IgD-negative memory B cell (primary cell): ENCODE measurements around the gene KLHL1. TPM values are rescaled to one million over a fixed set of nuclear protein-coding genes. Genes with fewer than 3 reads are reported as not detected.
"Not testable (repeated sequence)": the region's sequence is repeated elsewhere in the genome, so short reads cannot be mapped to it uniquely, and the experiment has no call there.

Experiments
- H3K27ac Mint-ChIP-seq, 3 donors: one replicate each; pipeline ENCODE4 v1.8.0; 2020 to 2022; ENCODE audit warnings: mild to moderate bottlenecking in 3 of 3, mixed read lengths in 3 of 3, moderate library complexity in 1 of 3
- H3K27me3 Mint-ChIP-seq: one replicate; pipeline ENCODE4 v1.8.0; 2021; ENCODE audit warnings: mixed read lengths
- H3K36me3 Mint-ChIP-seq: one replicate; pipeline ENCODE4 v1.8.0; 2020; ENCODE audit warnings: mild to moderate bottlenecking, mixed read lengths
- H3K4me1 Mint-ChIP-seq, 3 donors: one replicate each; pipeline ENCODE4 v1.8.0; 2020 to 2022; ENCODE audit warnings: mixed read lengths in 3 of 3, mild to moderate bottlenecking in 1 of 3
- H3K4me3 Mint-ChIP-seq, 4 donors: one replicate each; pipeline ENCODE4 v1.8.0; 2020 to 2022; ENCODE audit warnings: mild to moderate bottlenecking in 4 of 4, mixed read lengths in 4 of 4, moderate library complexity in 3 of 4
- H3K9me3 Mint-ChIP-seq, 3 donors: one replicate each; pipeline ENCODE4 v1.8.0; 2020 to 2021; ENCODE audit warnings: mixed read lengths in 3 of 3, mild to moderate bottlenecking in 1 of 3
- polyA plus RNA-seq: library from polyadenylated mRNA; unstranded; fragments of 300-500 nt; fragmentation: Illumina TruSeq; gene quantifications from one replicate; pipeline ENCODE4 v1.2.3, GENCODE V29; 2021

Gene KLHL1
- polyA plus RNA-seq = not detected

- no peaks in the 10 kb centered on the region for H3K36me3 Mint-ChIP-seq
- H3K4me1 Mint-ChIP-seq = no peaks in the 10 kb centered on the region
- H3K27me3 Mint-ChIP-seq = no peaks in the 10 kb centered on the region
- no peak within 1 kb of the TSS for H3K27ac Mint-ChIP-seq
- no peaks in the 10 kb centered on the region for H3K9me3 Mint-ChIP-seq
- H3K4me3 Mint-ChIP-seq = no peak within 1 kb of the TSS
Measured at GRCh38 chr13:70108356-70109105, at the start of gene KLHL1. TSS of gene KLHL1 (minus strand) at chr13:70108452. CDS start at chr13:70107699, 753 bp downstream.

GRCh38 chr13:70142658-70143057, 34.4 kb upstream of the KLHL1 start:
- not testable (repeated sequence) for H3K36me3 Mint-ChIP-seq, H3K27ac Mint-ChIP-seq, H3K4me3 Mint-ChIP-seq, H3K27me3 Mint-ChIP-seq, H3K9me3 Mint-ChIP-seq, H3K4me1 Mint-ChIP-seq

GRCh38 chr13:70128098-70128497, 19.8 kb upstream of the KLHL1 start:
- H3K27me3 Mint-ChIP-seq = no peaks in the 10 kb centered on the region
- no peaks in the 10 kb centered on the region for H3K36me3 Mint-ChIP-seq
- H3K9me3 Mint-ChIP-seq = peaks cover 0 to 7% (median 6%) of the 10 kb centered on the region in 3 donors
- no peaks in the 10 kb centered on the region for H3K4me1 Mint-ChIP-seq
- H3K4me3 Mint-ChIP-seq = no peak overlapping the region
- H3K27ac Mint-ChIP-seq = no peak overlapping the region

GRCh38 chr13:70125693-70126092, 17.4 kb upstream of the KLHL1 start:
- Mint-ChIP-seq H3K27me3 (no peaks in the 10 kb centered on the region), H3K4me3 (no peak overlapping the region), H3K27ac (no peak overlapping the region), H3K9me3 (peaks cover 2 to 6% (median 4%) of the 10 kb centered on the region in 3 donors), H3K36me3 (no peaks in the 10 kb centered on the region), H3K4me1 (no peaks in the 10 kb centered on the region)

- H3K36me3 Mint-ChIP-seq = no peaks in the 10 kb centered on the region
- H3K27me3 Mint-ChIP-seq = no peaks in the 10 kb centered on the region
- H3K4me1 Mint-ChIP-seq = no peaks in the 10 kb centered on the region
- H3K9me3 Mint-ChIP-seq = peaks cover 2 to 3% (median 2%) of the 10 kb centered on the region in 3 donors
- no peak overlapping the region for H3K27ac Mint-ChIP-seq
- no peak overlapping the region for H3K4me3 Mint-ChIP-seq
Measured at GRCh38 chr13:70117338-70117905, 9.2 kb upstream of the KLHL1 start.

GRCh38 chr13:70107498-70108281, 562 bp downstream of the KLHL1 start, which contains the start of gene ATXN8OS:
TSS of gene ATXN8OS (plus strand) at chr13:70107826.
- Mint-ChIP-seq H3K9me3 (peaks cover 0 to 2% (median 0%) of the 10 kb centered on the region in 3 donors), H3K27me3 (no peaks in the 10 kb centered on the region), H3K4me3 (no peak within 1 kb of the TSS), H3K27ac (no peak within 1 kb of the TSS), H3K4me1 (no peaks in the 10 kb centered on the region), H3K36me3 (no peaks in the 10 kb centered on the region)

- H3K27me3 Mint-ChIP-seq = no peaks in the 10 kb centered on the region
- H3K4me1 Mint-ChIP-seq = no peaks in the 10 kb centered on the region
- peaks cover 0 to 2% (median 0%) of the 10 kb centered on the region in 3 donors for H3K9me3 Mint-ChIP-seq
- no peak overlapping the region for H3K27ac Mint-ChIP-seq
- H3K36me3 Mint-ChIP-seq = no peaks in the 10 kb centered on the region
- H3K4me3 Mint-ChIP-seq = no peak overlapping the region
Measured at GRCh38 chr13:70107125-70107497, 1.1 kb downstream of the KLHL1 start.

- H3K4me1 Mint-ChIP-seq = no peaks in the 10 kb centered on the region
- no peak overlapping the region for H3K27ac Mint-ChIP-seq
- peaks cover 0 to 2% (median 1%) of the 10 kb centered on the region in 3 donors for H3K9me3 Mint-ChIP-seq
- H3K36me3 Mint-ChIP-seq = no peaks in the 10 kb centered on the region
- H3K4me3 Mint-ChIP-seq = no peak overlapping the region
- H3K27me3 Mint-ChIP-seq = no peaks in the 10 kb centered on the region
Measured at GRCh38 chr13:70104481-70104880, 3.8 kb downstream of the KLHL1 start.

GRCh38 chr13:70098669-70099068, 9.6 kb downstream of the KLHL1 start:
- peaks cover 1 to 9% (median 2%) of the 10 kb centered on the region in 3 donors for H3K9me3 Mint-ChIP-seq
- no peak overlapping the region for H3K27ac Mint-ChIP-seq
- H3K4me1 Mint-ChIP-seq = no peaks in the 10 kb centered on the region
- H3K4me3 Mint-ChIP-seq = no peak overlapping the region
- no peaks in the 10 kb centered on the region for H3K36me3 Mint-ChIP-seq
- no peaks in the 10 kb centered on the region for H3K27me3 Mint-ChIP-seq

- Mint-ChIP-seq H3K9me3 (peaks cover 0 to 17% (median 2%) of the 10 kb centered on the region in 3 donors), H3K36me3 (no peaks in the 10 kb centered on the region), H3K27me3 (no peaks in the 10 kb centered on the region), H3K27ac (no peak overlapping the region), H3K4me3 (no peak overlapping the region), H3K4me1 (no peaks in the 10 kb centered on the region)
Measured at GRCh38 chr13:70090036-70090723, 18.1 kb downstream of the KLHL1 start.

GRCh38 chr13:70088926-70089325, 19.3 kb downstream of the KLHL1 start:
- H3K4me3 Mint-ChIP-seq = no peak overlapping the region
- no peaks in the 10 kb centered on the region for H3K27me3 Mint-ChIP-seq
- H3K36me3 Mint-ChIP-seq = no peaks in the 10 kb centered on the region
- H3K27ac Mint-ChIP-seq = no peak overlapping the region
- H3K9me3 Mint-ChIP-seq = peaks cover 0 to 12% (median 2%) of the 10 kb centered on the region in 3 donors
- no peaks in the 10 kb centered on the region for H3K4me1 Mint-ChIP-seq

- H3K4me3 Mint-ChIP-seq = no peak overlapping the region
- H3K27ac Mint-ChIP-seq = no peak overlapping the region
- H3K36me3 Mint-ChIP-seq = no peaks in the 10 kb centered on the region
Measured at GRCh38 chr13:70087247-70087646, 21.0 kb downstream of the KLHL1 start.

GRCh38 chr13:70080012-70080411, 28.2 kb downstream of the KLHL1 start:
- no peaks in the 10 kb centered on the region for H3K27me3 Mint-ChIP-seq
- no peaks in the 10 kb centered on the region for H3K4me1 Mint-ChIP-seq
- H3K9me3 Mint-ChIP-seq = peaks cover 0 to 5% (median 5%) of the 10 kb centered on the region in 3 donors
- H3K4me3 Mint-ChIP-seq = no peak overlapping the region
- H3K36me3 Mint-ChIP-seq = no peaks in the 10 kb centered on the region
- no peak overlapping the region for H3K27ac Mint-ChIP-seq

More at GRCh38 chr13:70087247-70087646, 21.0 kb downstream of the KLHL1 start:
- Mint-ChIP-seq H3K4me1 (no peaks in the 10 kb centered on the region), H3K9me3 (peaks cover 0 to 12% (median 2%) of the 10 kb centered on the region in 3 donors), H3K27me3 (no peaks in the 10 kb centered on the region)

- Mint-ChIP-seq H3K27me3 (no peaks in the 10 kb centered on the region), H3K4me3 (no peak overlapping the region), H3K36me3 (no peaks in the 10 kb centered on the region), H3K9me3 (peaks cover 5 to 14% (median 5%) of the 10 kb centered on the region in 3 donors), H3K4me1 (no peaks in the 10 kb centered on the region), H3K27ac (no peak overlapping the region)
Measured at GRCh38 chr13:70054572-70054971, 53.7 kb downstream of the KLHL1 start.

- H3K27ac Mint-ChIP-seq = no peak overlapping the region
- no peaks in the 10 kb centered on the region for H3K36me3 Mint-ChIP-seq
- H3K4me1 Mint-ChIP-seq = no peaks in the 10 kb centered on the region
- H3K4me3 Mint-ChIP-seq = no peak overlapping the region
- H3K9me3 Mint-ChIP-seq = peaks cover 2 to 9% (median 4%) of the 10 kb centered on the region in 3 donors
- H3K27me3 Mint-ChIP-seq = no peaks in the 10 kb centered on the region
Measured at GRCh38 chr13:70051531-70051930, 56.7 kb downstream of the KLHL1 start.
